HG03558 (cell line): ENCODE results near the gene NKX2-2.

Source experiments
- ATAC-seq: cut with Tn5 transposase; IDR thresholded peaks from one replicate; pipeline ENCODE4 v1.9.1; 2021; ENCODE audit warnings: moderate number of reproducible peaks; ENCODE audit not compliant: unreplicated experiment; ENCODE audit errors: extremely low read depth

The NKX2-2 gene

GRCh38 chr20:21513881-21514540, at the start of gene NKX2-2:
Gene NKX2-2, minus strand, starts transcription at chr20:21514064. Its CDS starts 395 bp downstream, at chr20:21513669.
- ATAC-seq, result no peak

- no peak for ATAC-seq
Measured at GRCh38 chr20:21562656-21563055, 48.8 kb upstream of the NKX2-2 start.

GRCh38 chr20:21559305-21559704, 45.4 kb upstream of the NKX2-2 start:
- no peak for ATAC-seq

- no peak for ATAC-seq
Measured at GRCh38 chr20:21557241-21558020, 43.6 kb upstream of the NKX2-2 start.

- ATAC-seq, result no peak
Measured at GRCh38 chr20:21556398-21556797, 42.5 kb upstream of the NKX2-2 start.

- ATAC-seq, result no peak
Measured at GRCh38 chr20:21555470-21556120, 41.7 kb upstream of the NKX2-2 start.

GRCh38 chr20:21554985-21555384, 41.1 kb upstream of the NKX2-2 start:
- no peak for ATAC-seq

GRCh38 chr20:21554376-21554890, 40.6 kb upstream of the NKX2-2 start:
- ATAC-seq, result no peak

GRCh38 chr20:21550587-21550986, 36.7 kb upstream of the NKX2-2 start:
- no peak for ATAC-seq

GRCh38 chr20:21548390-21549035, 34.6 kb upstream of the NKX2-2 start:
- ATAC-seq, result no peak

- ATAC-seq, result no peak
Measured at GRCh38 chr20:21546355-21546754, 32.5 kb upstream of the NKX2-2 start.

- ATAC-seq, result no peak
Measured at GRCh38 chr20:21539512-21539911, 25.6 kb upstream of the NKX2-2 start.

- ATAC-seq, result no peak
Measured at GRCh38 chr20:21534886-21535285, 21.0 kb upstream of the NKX2-2 start.

GRCh38 chr20:21534453-21534852, 20.6 kb upstream of the NKX2-2 start:
- no peak for ATAC-seq

GRCh38 chr20:21529863-21530262, 16.0 kb upstream of the NKX2-2 start:
- ATAC-seq, result no peak

GRCh38 chr20:21528870-21529269, 15.0 kb upstream of the NKX2-2 start:
- ATAC-seq, result no peak

- no peak for ATAC-seq
Measured at GRCh38 chr20:21527908-21528307, 14.0 kb upstream of the NKX2-2 start.

- no peak for ATAC-seq
Measured at GRCh38 chr20:21526776-21527175, 12.9 kb upstream of the NKX2-2 start.

- no peak for ATAC-seq
Measured at GRCh38 chr20:21523895-21524294, 10.0 kb upstream of the NKX2-2 start.

GRCh38 chr20:21523281-21523868, 9.5 kb upstream of the NKX2-2 start:
- no peak for ATAC-seq
